GM12875 (cell line): Measurements from ENCODE around the gene CABCOCO1.

Experiments
- H3K4me3 ChIP-seq: one replicate; pipeline ENCODE4 v1.5.1; 2011; ENCODE audit warnings: low read depth, low read length, control low read depth
- CTCF ChIP-seq: IDR thresholded peaks from 2 replicates; pipeline ENCODE4 v1.5.1; 2011; ENCODE audit warnings: low read depth, mild to moderate bottlenecking, control low read depth, inconsistent platforms, low read length, moderate library complexity, borderline replicate concordance; ENCODE audit not compliant: insufficient read depth

The CABCOCO1 gene

GRCh38 chr10:61749291-61749690 is 86.6 kb downstream of the CABCOCO1 start:
- no peak for TF ChIP-seq CTCF
- no peak overlapping the region for H3K4me3 ChIP-seq

- no peak overlapping the region for H3K4me3 ChIP-seq
- peak; percentile 92 for TF ChIP-seq CTCF
Measured at GRCh38 chr10:61750943-61751471, 88.3 kb downstream of the CABCOCO1 start.

DNA sequence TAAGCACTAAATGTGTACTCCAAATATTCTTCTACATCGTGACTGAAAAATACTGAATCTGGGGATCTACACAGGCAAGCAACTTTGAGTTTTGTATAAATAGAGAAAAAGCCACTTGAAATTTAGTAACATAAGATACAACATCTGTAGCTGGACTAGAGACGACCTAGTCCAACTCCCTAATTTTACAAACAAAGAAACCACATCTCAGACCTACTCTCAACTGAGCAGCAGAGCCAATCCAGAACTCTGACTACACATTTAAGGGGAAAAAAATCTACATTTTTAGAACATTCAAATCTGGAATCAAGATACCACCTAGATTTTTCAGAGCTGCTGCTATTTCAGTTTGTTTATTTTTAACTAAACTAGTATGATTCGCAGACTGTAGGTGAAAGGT is 88.9 kb downstream of the CABCOCO1 start:
- TF ChIP-seq CTCF, result no peak
- H3K4me3 ChIP-seq, result no peak overlapping the region

DNA sequence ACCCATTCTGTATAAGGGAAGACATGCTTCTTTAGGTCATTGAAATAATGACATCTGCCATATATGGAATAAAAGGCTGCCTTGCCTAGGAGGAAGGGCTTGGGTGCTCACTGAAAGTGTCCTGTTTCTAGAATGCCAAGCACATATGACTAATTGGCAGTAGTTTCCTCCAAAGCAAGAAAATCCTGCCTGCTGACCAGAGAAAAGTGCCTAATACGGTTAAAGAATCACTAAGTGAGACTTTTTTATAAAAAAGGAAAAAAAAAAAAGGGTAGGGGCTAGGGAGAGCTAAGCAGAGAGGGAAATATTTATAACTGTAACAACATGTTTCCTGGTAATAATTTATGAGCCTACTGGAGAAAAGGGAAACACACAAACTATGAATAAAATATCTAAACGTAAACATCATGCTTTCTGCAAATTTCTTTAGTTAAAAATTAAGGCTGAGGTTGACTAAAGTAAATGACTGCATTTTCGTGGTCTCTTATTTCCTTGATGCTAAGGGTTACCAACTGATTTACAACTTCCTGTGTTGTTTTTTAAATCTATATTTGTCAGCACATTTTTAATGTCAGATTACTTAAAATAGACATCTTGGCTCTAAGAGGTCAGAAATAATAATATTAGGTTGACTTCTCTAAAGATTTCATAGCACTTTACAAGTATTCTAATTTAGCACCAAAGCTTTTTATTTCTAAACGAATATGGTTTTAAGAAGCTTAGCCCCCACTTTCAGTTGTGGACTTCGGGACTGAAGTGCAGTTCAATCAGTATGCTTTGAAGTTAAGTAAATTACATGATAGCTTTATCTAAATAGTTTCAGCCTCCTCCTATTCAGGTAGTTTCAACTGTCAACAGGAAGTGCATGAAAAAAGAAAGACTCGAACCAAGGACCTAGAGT is 89.6 kb downstream of the CABCOCO1 start:
- H3K4me3 ChIP-seq, result no peak overlapping the region
- no peak for TF ChIP-seq CTCF

DNA sequence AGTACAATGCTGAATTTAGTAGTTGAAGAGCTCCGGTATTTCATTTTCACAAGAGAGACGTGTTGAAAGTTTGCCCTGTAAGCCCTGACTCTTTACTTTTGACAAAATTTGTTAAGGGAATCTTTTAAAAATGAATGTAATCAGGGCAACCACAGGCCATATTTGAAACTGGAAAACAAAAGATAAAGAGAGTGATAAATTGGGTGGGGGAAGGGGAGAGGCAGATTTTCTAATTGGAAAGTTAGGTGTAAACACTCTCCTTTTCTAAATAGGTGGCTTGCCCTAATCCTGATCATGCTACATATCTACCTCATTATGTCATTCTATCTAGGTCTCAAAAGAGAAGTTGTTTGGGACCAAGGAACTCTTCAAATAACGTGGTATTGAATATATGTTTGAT is 90.7 kb downstream of the CABCOCO1 start:
- no peak for TF ChIP-seq CTCF
- H3K4me3 ChIP-seq, result no peak overlapping the region

- TF ChIP-seq CTCF, result no peak
Measured at GRCh38 chr10:61754587-61755550, 92.1 kb downstream of the CABCOCO1 start.

More at GRCh38 chr10:61754587-61755550, 92.1 kb downstream of the CABCOCO1 start:
- no peak overlapping the region for H3K4me3 ChIP-seq
